GM10248 (cell line): ENCODE results near the gene SH3GL3.

Experiments used
- CTCF ChIA-PET: fragments of 300-600 bp; sonication (Branson Sonifier 250); formaldehyde crosslinking; extraction: SDS; loops from one replicate; lab custom pipeline; 2021; ENCODE audit warnings: antibody characterized with exemption; lab: Yijun Ruan, JAX
- POLR2A ChIA-PET: fragments of 350-650 bp; sonication (Branson Sonifier 250); formaldehyde crosslinking; extraction: SDS; loops from one replicate; lab custom pipeline; 2020; ENCODE audit warnings: antibody characterized with exemption; lab: Yijun Ruan, JAX
- DNase-seq: peaks from one replicate; pipeline ENCODE4 v3.0.0; 2012; ENCODE audit errors: extremely low spot score
- TF ChIP-seq, protein P1 (sequence below): IDR thresholded peaks from 2 replicates; pipeline ENCODE4 v1.5.1; 2012; ENCODE audit warnings: mild to moderate bottlenecking, low read depth; ENCODE audit errors: extremely low read depth, missing control alignments, control extremely low read depth

The SH3GL3 gene

GRCh38 chr15:83565138-83565537, 118.0 kb downstream of the SH3GL3 start:
- DNase-seq = no peak
- ChIA-PET POLR2A (no interaction called here), CTCF (interaction anchor here (0.6 to 3.4 kb wide), 17 partner anchors 9 to 526 kb away, joined by 3 to 25 read pairs (median 5); no protein-coding TSS in a partner anchor)
- TF ChIP-seq, protein P1, sequence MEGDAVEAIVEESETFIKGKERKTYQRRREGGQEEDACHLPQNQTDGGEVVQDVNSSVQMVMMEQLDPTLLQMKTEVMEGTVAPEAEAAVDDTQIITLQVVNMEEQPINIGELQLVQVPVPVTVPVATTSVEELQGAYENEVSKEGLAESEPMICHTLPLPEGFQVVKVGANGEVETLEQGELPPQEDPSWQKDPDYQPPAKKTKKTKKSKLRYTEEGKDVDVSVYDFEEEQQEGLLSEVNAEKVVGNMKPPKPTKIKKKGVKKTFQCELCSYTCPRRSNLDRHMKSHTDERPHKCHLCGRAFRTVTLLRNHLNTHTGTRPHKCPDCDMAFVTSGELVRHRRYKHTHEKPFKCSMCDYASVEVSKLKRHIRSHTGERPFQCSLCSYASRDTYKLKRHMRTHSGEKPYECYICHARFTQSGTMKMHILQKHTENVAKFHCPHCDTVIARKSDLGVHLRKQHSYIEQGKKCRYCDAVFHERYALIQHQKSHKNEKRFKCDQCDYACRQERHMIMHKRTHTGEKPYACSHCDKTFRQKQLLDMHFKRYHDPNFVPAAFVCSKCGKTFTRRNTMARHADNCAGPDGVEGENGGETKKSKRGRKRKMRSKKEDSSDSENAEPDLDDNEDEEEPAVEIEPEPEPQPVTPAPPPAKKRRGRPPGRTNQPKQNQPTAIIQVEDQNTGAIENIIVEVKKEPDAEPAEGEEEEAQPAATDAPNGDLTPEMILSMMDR = no peak

GRCh38 chr15:83565553-83566159, 118.5 kb downstream of the SH3GL3 start:
- CTCF ChIA-PET = interaction anchor here (0.6 to 3.4 kb wide), 19 partner anchors 9 to 526 kb away, joined by 3 to 25 read pairs (median 4); no protein-coding TSS in a partner anchor
- peak; percentile 37 for DNase-seq
- TF ChIP-seq, protein P1 = peak; percentile 58
- POLR2A ChIA-PET = no interaction called here

- no peak for DNase-seq
- TF ChIP-seq, protein P1 = no peak
- ChIA-PET POLR2A (no interaction called here), CTCF (interaction anchor here (1.1 to 3.4 kb wide), 8 partner anchors 7 to 468 kb away, joined by 3 to 25 read pairs (median 5); no protein-coding TSS in a partner anchor)
Measured at GRCh38 chr15:83567318-83567717, 120.2 kb downstream of the SH3GL3 start.

DNA sequence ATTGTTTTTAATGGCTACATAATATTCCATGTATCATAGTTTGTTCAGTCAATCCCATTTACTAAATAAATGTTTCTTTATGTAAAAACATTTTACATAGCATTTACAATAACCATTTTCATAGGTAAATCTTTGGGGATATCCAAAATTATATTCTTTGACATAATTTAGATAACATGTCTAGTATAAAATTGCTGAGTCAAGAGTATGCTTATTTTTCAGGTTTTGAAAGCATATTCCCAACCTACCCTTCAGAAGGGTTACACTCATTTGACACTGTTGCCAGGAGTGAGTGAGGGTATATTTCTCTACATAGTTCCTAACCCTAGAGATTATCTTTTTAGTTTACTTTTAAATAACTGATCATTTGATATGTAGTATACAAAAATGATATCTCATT, 122.2 kb downstream of the SH3GL3 start:
- TF ChIP-seq, protein P1 = no peak
- no peak for DNase-seq
- ChIA-PET CTCF (interaction anchor here (1.0 to 3.0 kb wide), 5 partner anchors 7 to 321 kb away, joined by 3 to 17 read pairs (median 5); no protein-coding TSS in a partner anchor), POLR2A (no interaction called here)

GRCh38 chr15:83570756-83571155, 123.6 kb downstream of the SH3GL3 start:
- TF ChIP-seq, protein P1 = no peak
- no peak for DNase-seq
- CTCF ChIA-PET = interaction anchor here (1.0 to 3.0 kb wide), 6 partner anchors 9 to 323 kb away, joined by 4 to 17 read pairs (median 6); no protein-coding TSS in a partner anchor
- POLR2A ChIA-PET = no interaction called here

DNA sequence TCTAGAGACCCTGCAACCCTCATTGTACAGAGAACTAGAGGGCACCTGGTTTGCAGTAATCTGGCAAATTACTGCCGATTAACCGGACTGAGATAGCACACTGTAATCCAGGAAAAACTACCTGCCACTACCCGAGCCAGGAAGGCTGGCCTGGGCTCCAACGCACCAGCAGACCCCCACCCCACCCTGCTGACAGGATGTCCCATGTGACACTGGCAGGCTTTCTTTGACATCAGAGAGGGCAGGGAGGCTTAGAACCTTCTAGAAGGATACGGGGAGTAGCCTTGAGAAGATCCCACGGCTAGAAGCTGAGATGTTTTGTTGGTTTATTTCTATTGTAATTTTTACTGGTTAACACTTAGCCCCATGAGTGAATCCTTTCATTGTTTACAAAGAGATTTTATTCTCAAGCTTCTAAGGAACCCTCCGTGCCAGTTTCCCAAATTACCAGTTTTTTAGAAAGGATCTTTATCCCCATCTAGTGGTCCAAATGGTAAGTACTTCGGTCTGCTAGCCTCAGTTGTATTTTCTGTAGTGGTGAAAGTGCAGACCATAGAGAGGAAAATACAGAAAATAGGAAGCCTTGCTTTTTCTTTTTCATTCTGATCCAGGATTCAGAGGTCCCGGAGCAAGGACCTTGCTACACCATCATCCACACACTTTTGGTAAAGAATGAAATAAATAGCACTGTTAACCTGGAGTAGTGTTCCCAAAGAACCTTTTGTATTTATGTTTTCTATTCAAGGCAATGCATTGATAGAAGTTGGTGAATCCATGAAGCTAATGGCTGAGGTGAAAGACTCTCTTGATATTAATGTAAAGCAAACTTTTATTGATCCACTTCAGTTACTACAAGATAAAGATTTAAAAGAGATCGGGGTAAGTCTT, 124.9 kb downstream of the SH3GL3 start:
- DNase-seq = peak; percentile 34
- ChIA-PET POLR2A (no interaction called here), CTCF (interaction anchor here (0.7 to 3.0 kb wide), 8 partner anchors 9 to 422 kb away, joined by 3 to 17 read pairs (median 4); no protein-coding TSS in a partner anchor)
- TF ChIP-seq, protein P1 = peak; percentile 32
